ENCODE results near the gene CD160. TPM values are rescaled to one million over a fixed set of nuclear protein-coding genes. Genes with fewer than 3 reads are reported as not detected.

The CD160 gene
- total and polyA plus RNA-seq, 2 of the 13 experiments (the other 11 are each of a cell fraction or from before 2014, with no cell fraction given) = 0.09 TPM; not detected in 1

GRCh38 chr1:145707183-145707867 lies 12.0 kb upstream of the CD160 start, which contains the start of gene PDZK1 (continued):
- TF ChIP-seq GATAD2A (CRISPR knock-in tag; IDR thresholded peaks at IDR 0.05) (peak; percentile 68), AFF4 (CRISPR knock-in tag; IDR thresholded peaks at IDR 0.05) (0 out of 2 replicates have a peak, but pooled peaks have one; percentile 17), CBFB (CRISPR knock-in tag; IDR thresholded peaks at IDR 0.05) (0 out of 2 replicates have a peak, but pooled peaks have one; percentile 28), FOSL2 (CRISPR knock-in tag; IDR thresholded peaks at IDR 0.05) (peak; percentile 38; the same call in 1 of the 2 replicates), GMEB1 (CRISPR knock-in tag; IDR thresholded peaks at IDR 0.05; ENCODE audit: borderline replicate concordance) (peak; percentile 34; the same call in 1 of the 2 replicates), CBX5 (CRISPR knock-in tag; IDR thresholded peaks at IDR 0.05; ENCODE audit: borderline replicate concordance) (0 out of 2 replicates have a peak, but pooled peaks have one; percentile 26), ETV5 (CRISPR knock-in tag; IDR thresholded peaks at IDR 0.05; ENCODE audit: borderline replicate concordance) (peak; percentile 92), ZNF124 (CRISPR knock-in tag; IDR thresholded peaks at IDR 0.05) (0 out of 2 replicates have a peak, but pooled peaks have one; percentile 47), ZNF670 (CRISPR knock-in tag; IDR thresholded peaks at IDR 0.05; ENCODE audit: borderline replicate concordance) (0 out of 2 replicates have a peak, but pooled peaks have one; percentile 31), TARDBP (CRISPR knock-in tag; IDR thresholded peaks at IDR 0.05) (peak; percentile 32; the same call in 1 of the 2 replicates), TP53 (CRISPR knock-in tag; conservative IDR thresholded peaks at IDR 0.05) (0 out of 2 replicates have a peak, but pooled peaks have one; percentile 37), TFAP4 (IDR thresholded peaks at IDR 0.05; ENCODE audit: borderline replicate concordance, low read depth) (peak; percentile 97), SPEN (CRISPR knock-in tag; IDR thresholded peaks at IDR 0.05; ENCODE audit: low read depth) (peak; percentile 52), ZNF839 (CRISPR knock-in tag; IDR thresholded peaks at IDR 0.05; ENCODE audit: borderline replicate concordance) (no peak), NONO (IDR thresholded peaks at IDR 0.05) (no peak), NONO (CRISPR knock-in tag; conservative IDR thresholded peaks at IDR 0.05) (0 out of 2 replicates have a peak, but pooled peaks have one; percentile 36), ZSCAN9 (CRISPR knock-in tag; IDR thresholded peaks at IDR 0.05; ENCODE audit: borderline replicate concordance) (peak; percentile 45; the same call in 1 of the 2 replicates), KDM3A (CRISPR knock-in tag; IDR thresholded peaks at IDR 0.05; ENCODE audit: low read depth) (0 out of 2 replicates have a peak, but pooled peaks have one; percentile 38), MTA1 (CRISPR knock-in tag; IDR thresholded peaks at IDR 0.05; ENCODE audit: borderline replicate concordance) (peak; percentile 57; the same call in 1 of the 2 replicates), KDM4B (CRISPR knock-in tag; IDR thresholded peaks at IDR 0.05) (no peak), TBP (CRISPR knock-in tag; IDR thresholded peaks at IDR 0.05) (0 out of 2 replicates have a peak, but pooled peaks have one; percentile 43), TFDP2 (CRISPR knock-in tag; IDR thresholded peaks at IDR 0.05) (0 out of 2 replicates have a peak, but pooled peaks have one; percentile 38), ISL2 (CRISPR knock-in tag; IDR thresholded peaks at IDR 0.05) (peak; percentile 61; the same call in 1 of the 2 replicates)
